Stimulated activated CD8-positive, alpha-beta memory T cell treated with anti-CD3 and anti-CD28 coated beads, Interleukin-4, amount 100 ng/mL, for 24 hours (primary cell): ENCODE measurements around the gene PHYHIPL.
"Not testable (repeated sequence)": the region's sequence is repeated elsewhere in the genome, so short reads cannot be mapped to it uniquely, and the experiment has no call there.

Source experiments
- DNase-seq: peaks from one replicate; pipeline ENCODE4 v3.0.0-alpha.2; 2020; ENCODE audit warnings: low read depth

The PHYHIPL gene

GRCh38 chr10:59206204-59206720, 29.8 kb downstream of the PHYHIPL start:
- no peak for DNase-seq

- DNase-seq = no peak
These were observed 35.9 kb downstream of the PHYHIPL start for GRCh38 chr10:59212301-59212798.

- DNase-seq = no peak
These were observed 37.7 kb downstream of the PHYHIPL start for GRCh38 chr10:59214160-59214559.

- no peak for DNase-seq
These were observed 39.9 kb downstream of the PHYHIPL start for GRCh38 chr10:59216178-59216869.

GRCh38 chr10:59222788-59223187, 46.3 kb downstream of the PHYHIPL start:
- DNase-seq = no peak

- not testable (repeated sequence) for DNase-seq
These were observed 47.2 kb downstream of the PHYHIPL start for GRCh38 chr10:59223597-59223996.

GRCh38 chr10:59225211-59225610, 48.8 kb downstream of the PHYHIPL start:
- no peak for DNase-seq

- no peak for DNase-seq
These were observed 50.8 kb downstream of the PHYHIPL start for GRCh38 chr10:59227136-59227673.

- DNase-seq = no peak
These were observed 53.0 kb downstream of the PHYHIPL start for GRCh38 chr10:59229441-59229840.

- no peak for DNase-seq
These were observed 57.8 kb downstream of the PHYHIPL start for GRCh38 chr10:59234194-59234593.

- no peak for DNase-seq
These were observed 58.5 kb downstream of the PHYHIPL start for GRCh38 chr10:59234816-59235429.

- DNase-seq = no peak
These were observed 59.7 kb downstream of the PHYHIPL start for GRCh38 chr10:59236064-59236697.

- no peak for DNase-seq
These were observed 61.3 kb downstream of the PHYHIPL start for GRCh38 chr10:59237775-59238174.

- not testable (repeated sequence) for DNase-seq
These were observed 62.7 kb downstream of the PHYHIPL start for GRCh38 chr10:59239108-59239507.

GRCh38 chr10:59240582-59241183, 64.2 kb downstream of the PHYHIPL start:
- no peak for DNase-seq

- no peak for DNase-seq
These were observed 65.6 kb downstream of the PHYHIPL start for GRCh38 chr10:59242057-59242456.

- no peak for DNase-seq
These were observed 66.5 kb downstream of the PHYHIPL start for GRCh38 chr10:59242991-59243390.

GRCh38 chr10:59243611-59244195, 67.3 kb downstream of the PHYHIPL start:
- no peak for DNase-seq

- no peak for DNase-seq
These were observed 68.4 kb downstream of the PHYHIPL start for GRCh38 chr10:59244871-59245270.

GRCh38 chr10:59245686-59246085, 69.2 kb downstream of the PHYHIPL start:
- DNase-seq = no peak

GRCh38 chr10:59252491-59252890, 76.0 kb downstream of the PHYHIPL start:
- no peak for DNase-seq

- no peak for DNase-seq
These were observed 79.0 kb downstream of the PHYHIPL start for GRCh38 chr10:59255463-59255862.
